ENCODE data around the gene MPZL1. TPM values are rescaled to one million over a fixed set of nuclear protein-coding genes. Genes with fewer than 3 reads are reported as not detected.

Gene MPZL1
- total and polyA plus RNA-seq, 2 of the 13 experiments (the other 11 are each of a cell fraction or from before 2014, with no cell fraction given) = 38.0 to 68.7 TPM

GRCh38 chr1:167708940-167709389, 12.8 kb upstream of the MPZL1 start:
- H3K4me3 ChIP-seq (replicated peaks in 1 of 3; ENCODE audit: insufficient read depth in 1 of 3, low read depth in 2 of 3, low read length in 3 of 3) = no peak overlapping the region
- WGBS (ENCODE audit: low lambda C conversion rate) = 42% methylated on average over 3 of the region's 3 CpGs
- peaks cover 0 to 21% of the 10 kb centered on the region in 2 experiments; a peak in 2 of 5 replicates for H3K27me3 ChIP-seq (ENCODE audit: control insufficient read depth in 1 of 2, insufficient read depth in 2 of 2, low read length in 2 of 2)
- intact Hi-C loops (cut with micrococcal nuclease; ENCODE audit: unreplicated experiment) (loop anchor here (10.0 kb wide), 1 partner anchor 624 kb away; no protein-coding TSS in a partner anchor), in situ Hi-C loops (cut with HindIII; ENCODE audit: extremely low pct_ligation_motif_present, low pct_unique_long_range_greater_than_20kb) (no loop called here)
- no peak for TF ChIP-seq POLR2AphosphoS5 (IDR thresholded peaks at IDR 0.05; ENCODE audit: low read depth, low read length)
- no peak for TF ChIP-seq FOXA3 (CRISPR knock-in tag; IDR thresholded peaks at IDR 0.05)
- TF ChIP-seq ZMAT5 (CRISPR knock-in tag; IDR thresholded peaks at IDR 0.05; ENCODE audit: borderline replicate concordance, low read depth) = no peak
- no peak for TF ChIP-seq SRF (IDR thresholded peaks at IDR 0.05; ENCODE audit: low read depth, low read length)
- TF ChIP-seq ZNF530 (CRISPR knock-in tag; IDR thresholded peaks at IDR 0.05; ENCODE audit: low read depth) = no peak
- TF ChIP-seq NR2F2 (IDR thresholded peaks at IDR 0.05; ENCODE audit: borderline replicate concordance, low read depth) = no peak
- no peak for TF ChIP-seq GATA4 (IDR thresholded peaks at IDR 0.05; ENCODE audit: borderline replicate concordance, low read depth)
- no peak for TF ChIP-seq KLF11 (CRISPR knock-in tag; IDR thresholded peaks at IDR 0.05)
- no peak for TF ChIP-seq ZNF292 (CRISPR knock-in tag; IDR thresholded peaks at IDR 0.05; ENCODE audit: borderline replicate concordance, low read depth)
- no peak for TF ChIP-seq ZBTB42 (CRISPR knock-in tag; IDR thresholded peaks at IDR 0.05)
- no peak for TF ChIP-seq ATF6 (CRISPR knock-in tag; conservative IDR thresholded peaks at IDR 0.05)
- TF ChIP-seq NFE2L1 (CRISPR knock-in tag; IDR thresholded peaks at IDR 0.05; ENCODE audit: borderline replicate concordance) = no peak
- no peak for TF ChIP-seq IRF1 (CRISPR knock-in tag; IDR thresholded peaks at IDR 0.05; ENCODE audit: low read depth)
- H3K27ac ChIP-seq (ENCODE audit: extremely low read length, insufficient read depth, low read length) = no peak overlapping the region
- no peaks in the 10 kb centered on the region for H3K79me2 ChIP-seq (ENCODE audit: insufficient read depth, low read length)
- ChIA-PET POLR2A (no interaction called here), CTCF (ENCODE audit: low intra/inter-chr PET ratio, low total read pairs) (no interaction called here)
- H3K9me3 ChIP-seq (ENCODE audit: low read length) = no peaks in the 10 kb centered on the region
- H3K4me1 ChIP-seq (ENCODE audit: insufficient read depth, low read length) = peaks cover 19% of the 10 kb centered on the region
- ATAC-seq (no peak), FAIRE-seq (no peak), DNase-seq (ENCODE audit: low spot score) (no peak)
- BruUV-seq (replicated peaks) = no TSS peak
- no peak overlapping the region for H2AFZ ChIP-seq (ENCODE audit: low read length)
- no peaks in the 10 kb centered on the region for H3K36me3 ChIP-seq (replicated peaks in 1 of 2; ENCODE audit: control insufficient read depth in 1 of 2, insufficient read depth in 2 of 2, low read length in 2 of 2)
- H3K9ac ChIP-seq (ENCODE audit: insufficient read depth, low read depth, low read length) = no peak overlapping the region
- H4K20me1 ChIP-seq (ENCODE audit: insufficient read depth, low read length) = no peaks in the 10 kb centered on the region
- no peak overlapping the region for H3K4me2 ChIP-seq (ENCODE audit: low read depth, low read length)
